Mesothelial cell of epicardium (in vitro differentiated cells): ENCODE results near the gene PRR36. TPM values are rescaled to one million over a fixed set of nuclear protein-coding genes. Genes with fewer than 3 reads are reported as not detected.

Experiments used
- DNase-seq, 2 experiments: peaks; one replicate each; pipeline ENCODE4 v3.0.0; 2021; ENCODE audit warnings: low spot score in 2 of 2; ENCODE audit not compliant: unreplicated experiment in 2 of 2
- H3K27ac Mint-ChIP-seq: 2 replicates; pipeline ENCODE4 v1.8.0; 2021; ENCODE audit warnings: mixed read lengths
- H3K27me3 Mint-ChIP-seq: 2 replicates; pipeline ENCODE4 v1.8.0; 2021; ENCODE audit warnings: low read depth, mixed read lengths
- H3K36me3 Mint-ChIP-seq: 2 replicates; pipeline ENCODE4 v1.8.0; 2021; ENCODE audit warnings: mixed read lengths
- H3K4me1 Mint-ChIP-seq: 2 replicates; pipeline ENCODE4 v1.8.0; 2021; ENCODE audit warnings: mixed read lengths
- H3K4me3 Mint-ChIP-seq: 2 replicates; pipeline ENCODE4 v1.8.0; 2021; ENCODE audit warnings: mild to moderate bottlenecking, moderate library complexity, mixed read lengths
- H3K9me3 Mint-ChIP-seq: 2 replicates; pipeline ENCODE4 v1.8.0; 2021; ENCODE audit warnings: mixed read lengths
- total RNA-seq: library from RNA; stranded (reverse); gene quantifications from 3 replicates; pipeline ENCODE4 v1.2.1, GENCODE V29; 2021
- TF ChIP-seq, protein P1 (sequence below): fragments of 200-600 bp; sonication (generic); IDR thresholded peaks from one replicate; pipeline ENCODE4 v1.5.0; 2021; ENCODE audit warnings: antibody characterized with exemption; ENCODE audit not compliant: unreplicated experiment

PRR36 gene
- total RNA-seq, 1 donor from 2014 or later, result 23.4 TPM

DNA sequence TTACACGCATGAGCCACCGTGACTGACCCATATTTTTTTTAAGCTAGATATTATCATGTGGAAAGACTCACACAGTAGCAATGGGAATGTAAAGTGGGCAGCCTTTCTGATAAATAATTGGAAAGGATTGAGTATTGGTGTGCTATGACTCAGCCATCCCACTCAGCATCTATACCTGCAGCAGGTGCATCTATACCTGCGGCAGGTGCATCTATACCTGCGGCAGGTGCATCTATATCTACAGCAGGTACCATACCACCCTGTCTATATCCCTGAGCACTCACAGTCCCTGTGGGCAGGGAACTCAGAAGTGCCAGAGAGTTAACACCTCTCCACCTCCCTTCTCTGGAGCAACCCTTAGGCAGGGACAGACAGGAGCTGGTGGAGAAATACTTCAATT, 8.9 kb upstream of the PRR36 start:
- Mint-ChIP-seq H3K27ac (no peak overlapping the region), H3K36me3 (no peaks in the 10 kb centered on the region), H3K4me3 (no peak overlapping the region), H3K27me3 (peaks cover 5% of the 10 kb centered on the region), H3K9me3 (no peaks in the 10 kb centered on the region), H3K4me1 (no peaks in the 10 kb centered on the region)
- TF ChIP-seq, protein P1, sequence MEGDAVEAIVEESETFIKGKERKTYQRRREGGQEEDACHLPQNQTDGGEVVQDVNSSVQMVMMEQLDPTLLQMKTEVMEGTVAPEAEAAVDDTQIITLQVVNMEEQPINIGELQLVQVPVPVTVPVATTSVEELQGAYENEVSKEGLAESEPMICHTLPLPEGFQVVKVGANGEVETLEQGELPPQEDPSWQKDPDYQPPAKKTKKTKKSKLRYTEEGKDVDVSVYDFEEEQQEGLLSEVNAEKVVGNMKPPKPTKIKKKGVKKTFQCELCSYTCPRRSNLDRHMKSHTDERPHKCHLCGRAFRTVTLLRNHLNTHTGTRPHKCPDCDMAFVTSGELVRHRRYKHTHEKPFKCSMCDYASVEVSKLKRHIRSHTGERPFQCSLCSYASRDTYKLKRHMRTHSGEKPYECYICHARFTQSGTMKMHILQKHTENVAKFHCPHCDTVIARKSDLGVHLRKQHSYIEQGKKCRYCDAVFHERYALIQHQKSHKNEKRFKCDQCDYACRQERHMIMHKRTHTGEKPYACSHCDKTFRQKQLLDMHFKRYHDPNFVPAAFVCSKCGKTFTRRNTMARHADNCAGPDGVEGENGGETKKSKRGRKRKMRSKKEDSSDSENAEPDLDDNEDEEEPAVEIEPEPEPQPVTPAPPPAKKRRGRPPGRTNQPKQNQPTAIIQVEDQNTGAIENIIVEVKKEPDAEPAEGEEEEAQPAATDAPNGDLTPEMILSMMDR, result no peak
- DNase-seq, result no peak

DNA sequence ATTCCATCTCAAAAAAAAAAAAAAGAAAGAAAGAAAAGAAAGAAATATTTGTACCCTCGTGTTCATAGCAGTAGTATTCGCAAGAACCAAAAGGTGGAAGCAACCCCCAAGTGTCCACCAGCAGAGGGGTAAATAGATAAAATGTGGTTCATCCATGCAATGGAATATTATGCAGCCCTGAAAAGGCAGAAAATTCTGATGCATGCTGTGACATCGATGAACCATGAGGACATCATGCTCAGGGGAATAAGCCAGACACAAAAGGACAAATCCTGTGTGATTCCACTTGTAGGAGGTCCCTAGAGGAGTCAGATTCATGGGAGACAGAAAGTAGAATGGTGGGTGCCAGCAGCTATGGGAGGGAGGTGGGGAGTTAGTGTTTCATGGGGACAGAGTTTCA, 7.7 kb upstream of the PRR36 start:
- no peaks in the 10 kb centered on the region for H3K36me3 Mint-ChIP-seq
- H3K9me3 Mint-ChIP-seq, result no peaks in the 10 kb centered on the region
- no peak for DNase-seq
- peaks cover 3% of the 10 kb centered on the region for H3K27me3 Mint-ChIP-seq
- H3K4me3 Mint-ChIP-seq, result no peak overlapping the region
- TF ChIP-seq, protein P1, result no peak
- peaks cover 4% of the 10 kb centered on the region for H3K4me1 Mint-ChIP-seq
- H3K27ac Mint-ChIP-seq, result no peak overlapping the region

DNA sequence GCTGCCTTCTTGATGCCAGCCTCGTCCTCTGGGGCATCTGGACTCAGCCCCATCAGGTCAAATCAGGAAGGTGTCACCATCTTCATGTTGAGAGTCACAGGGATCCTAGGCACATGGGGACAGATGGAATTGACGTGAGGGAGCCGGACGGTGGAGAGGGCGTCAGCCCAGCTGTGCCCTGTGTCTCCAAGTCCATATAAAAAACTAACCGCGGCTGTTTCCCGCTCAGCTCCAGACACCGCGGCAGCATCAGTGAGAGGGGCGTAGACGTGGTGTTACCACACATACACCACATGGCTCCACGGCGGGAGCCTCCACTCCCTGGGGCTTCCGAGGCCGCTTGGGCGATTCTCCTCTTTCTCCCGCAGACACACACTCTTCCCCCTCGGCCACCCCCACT, 5.6 kb upstream of the PRR36 start:
- peaks cover 16% of the 10 kb centered on the region for H3K27me3 Mint-ChIP-seq
- DNase-seq, result no peak
- H3K9me3 Mint-ChIP-seq, result no peaks in the 10 kb centered on the region
- no peak overlapping the region for H3K27ac Mint-ChIP-seq
- TF ChIP-seq, protein P1, result no peak
- H3K4me1 Mint-ChIP-seq, result peaks cover 4% of the 10 kb centered on the region
- no peaks in the 10 kb centered on the region for H3K36me3 Mint-ChIP-seq
- no peak overlapping the region for H3K4me3 Mint-ChIP-seq

DNA sequence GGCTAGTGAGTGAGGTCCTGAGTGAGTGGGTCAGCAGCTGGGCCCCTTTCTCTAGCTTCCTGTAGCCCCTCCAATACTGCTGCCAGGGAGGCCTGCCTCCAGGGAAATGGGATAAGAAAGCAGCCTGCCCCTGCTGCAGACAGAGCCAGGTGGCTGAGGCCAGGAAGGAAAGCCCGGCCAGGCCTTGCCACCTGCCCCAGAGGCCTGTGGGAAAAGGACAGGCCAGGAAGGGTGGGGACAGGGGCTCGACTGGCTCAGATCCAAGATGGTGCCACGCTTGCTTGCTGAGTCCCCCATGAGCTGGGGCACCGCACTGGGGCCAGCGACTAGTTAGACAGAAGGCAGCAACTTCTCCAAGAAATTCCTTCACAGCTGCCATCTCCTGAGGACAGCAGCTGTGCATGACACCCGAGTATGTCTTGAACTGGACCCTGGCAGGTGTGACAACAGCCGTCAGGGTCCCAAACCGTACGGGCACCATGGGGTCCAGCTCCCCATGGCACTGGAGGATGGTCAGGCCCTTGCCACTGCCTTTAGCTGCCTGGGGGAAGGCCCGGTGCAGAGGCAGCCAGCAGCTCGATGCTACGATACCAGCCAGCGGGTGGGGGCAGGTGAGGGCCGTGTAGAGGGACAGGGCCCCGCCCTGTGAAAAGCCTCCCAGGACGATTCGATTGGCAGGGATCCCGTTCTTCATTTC, 5.1 kb upstream of the PRR36 start:
- TF ChIP-seq, protein P1, result no peak
- Mint-ChIP-seq H3K27ac (no peak overlapping the region), H3K27me3 (peaks cover 20% of the 10 kb centered on the region), H3K4me3 (no peak overlapping the region), H3K36me3 (no peaks in the 10 kb centered on the region), H3K4me1 (peaks cover 8% of the 10 kb centered on the region), H3K9me3 (no peaks in the 10 kb centered on the region)
- no peak for DNase-seq

DNA sequence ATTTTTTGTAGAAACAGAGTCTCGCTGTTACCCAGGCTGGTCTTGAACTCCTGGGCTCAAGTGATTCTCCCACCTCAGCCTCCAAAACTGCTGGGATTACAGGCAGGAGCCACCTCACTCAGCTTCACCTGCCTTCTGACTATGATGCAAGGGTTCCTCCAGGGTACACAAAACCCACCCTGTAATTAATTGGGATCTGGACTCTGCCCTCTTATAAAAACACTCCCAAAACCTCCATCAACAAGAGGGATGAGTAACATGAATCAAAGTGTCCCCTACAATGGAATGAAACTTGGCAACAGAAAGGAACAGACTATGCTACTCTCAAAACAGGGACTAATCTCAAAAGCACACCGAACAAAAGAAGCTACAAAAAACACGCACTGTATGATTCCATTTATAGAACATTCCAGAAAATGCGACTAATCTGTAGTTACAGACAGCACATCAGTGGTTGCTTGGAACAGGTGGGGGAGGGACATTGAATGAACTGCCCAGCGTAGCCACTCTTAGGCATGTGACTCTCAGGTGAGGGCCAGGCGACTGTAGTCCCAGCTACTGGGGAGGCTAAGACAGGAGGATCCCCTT, 3.2 kb upstream of the PRR36 start:
- DNase-seq, result no peak
- Mint-ChIP-seq H3K4me3 (no peak overlapping the region), H3K9me3 (no peaks in the 10 kb centered on the region), H3K36me3 (no peaks in the 10 kb centered on the region), H3K4me1 (peaks cover 13% of the 10 kb centered on the region), H3K27ac (peak overlapping the region; percentile 5), H3K27me3 (peaks cover 26% of the 10 kb centered on the region)
- TF ChIP-seq, protein P1, result no peak
